Progenitor cell of endocrine pancreas (in vitro differentiated cells): ENCODE data around the gene TMEM37. TPM values are rescaled to one million over a fixed set of nuclear protein-coding genes. Genes with fewer than 3 reads are reported as not detected.

Experiments
- DNase-seq: peaks from one replicate; pipeline ENCODE4 v3.0.0; 2021; ENCODE audit warnings: low spot score; ENCODE audit not compliant: unreplicated experiment
- H3K27ac Mint-ChIP-seq: 2 replicates; pipeline ENCODE4 v1.8.0; 2021; ENCODE audit warnings: mild to moderate bottlenecking, moderate library complexity, mixed read lengths
- H3K27me3 Mint-ChIP-seq: 2 replicates; pipeline ENCODE4 v1.8.0; 2021; ENCODE audit warnings: mixed read lengths
- H3K36me3 Mint-ChIP-seq: 2 replicates; pipeline ENCODE4 v1.8.0; 2022; ENCODE audit warnings: mixed read lengths; ENCODE audit not compliant: insufficient read depth
- H3K4me1 Mint-ChIP-seq: 2 replicates; pipeline ENCODE4 v1.8.0; 2021; ENCODE audit warnings: low read depth, mixed read lengths
- H3K4me3 Mint-ChIP-seq: 2 replicates; pipeline ENCODE4 v1.8.0; 2021; ENCODE audit warnings: low read depth, mild to moderate bottlenecking, moderate library complexity, mixed read lengths
- H3K9me3 Mint-ChIP-seq: 2 replicates; pipeline ENCODE4 v1.8.0; 2021; ENCODE audit warnings: low read depth, mixed read lengths
- total RNA-seq: library from RNA; stranded (reverse); gene quantifications from 2 replicates; pipeline ENCODE4 v1.2.1, GENCODE V29; 2021
- TF ChIP-seq, protein P1 (sequence below): fragments of 200-600 bp; sonication (generic); IDR thresholded peaks from one replicate; pipeline ENCODE4 v1.5.0; 2021; ENCODE audit warnings: antibody characterized with exemption, mild to moderate bottlenecking; ENCODE audit not compliant: unreplicated experiment

TMEM37 gene
- total RNA-seq, 1 donor from 2014 or later, result 17.4 TPM

DNA sequence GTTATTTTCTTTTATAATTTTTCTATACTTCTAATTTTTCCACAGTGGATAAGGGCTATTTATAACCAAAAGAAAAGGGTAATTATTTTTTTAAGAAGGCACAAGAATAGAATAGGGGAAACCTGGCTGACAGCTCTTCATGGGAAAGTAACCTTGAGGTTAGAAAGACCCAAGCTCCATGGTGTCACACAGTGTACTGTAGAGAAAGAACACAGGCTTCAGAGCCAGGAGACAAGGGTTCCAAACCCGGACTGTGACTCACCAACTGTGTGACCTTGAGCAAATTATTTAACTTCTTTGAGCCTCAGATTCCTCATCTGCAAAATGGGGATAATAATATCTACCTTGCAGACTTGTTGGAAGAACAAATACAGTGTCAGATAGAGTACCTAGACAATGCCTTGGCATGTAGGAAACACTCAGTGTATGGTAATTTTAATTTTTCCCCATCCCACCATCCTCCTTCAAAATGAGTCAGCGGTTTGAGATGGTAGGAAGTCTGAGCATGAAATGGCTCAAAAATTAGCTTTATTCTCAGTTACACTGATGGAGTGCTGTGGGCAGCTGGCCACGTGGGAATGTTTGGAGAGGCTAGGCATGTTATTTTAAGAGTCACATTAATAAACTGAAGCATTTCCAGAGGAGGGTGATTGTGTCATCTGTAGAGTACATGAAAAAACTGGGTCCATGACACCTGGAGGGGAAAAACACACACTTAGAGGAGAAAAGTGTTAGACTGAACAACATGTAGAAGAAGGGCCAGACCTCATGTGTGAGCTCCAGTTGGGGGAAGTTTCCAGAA is 36.7 kb downstream of the TMEM37 start:
- H3K36me3 Mint-ChIP-seq, result no peaks in the 10 kb centered on the region
- DNase-seq, result no peak
- H3K9me3 Mint-ChIP-seq, result no peaks in the 10 kb centered on the region
- no peaks in the 10 kb centered on the region for H3K27me3 Mint-ChIP-seq
- no peak overlapping the region for H3K4me3 Mint-ChIP-seq
- TF ChIP-seq, protein P1, sequence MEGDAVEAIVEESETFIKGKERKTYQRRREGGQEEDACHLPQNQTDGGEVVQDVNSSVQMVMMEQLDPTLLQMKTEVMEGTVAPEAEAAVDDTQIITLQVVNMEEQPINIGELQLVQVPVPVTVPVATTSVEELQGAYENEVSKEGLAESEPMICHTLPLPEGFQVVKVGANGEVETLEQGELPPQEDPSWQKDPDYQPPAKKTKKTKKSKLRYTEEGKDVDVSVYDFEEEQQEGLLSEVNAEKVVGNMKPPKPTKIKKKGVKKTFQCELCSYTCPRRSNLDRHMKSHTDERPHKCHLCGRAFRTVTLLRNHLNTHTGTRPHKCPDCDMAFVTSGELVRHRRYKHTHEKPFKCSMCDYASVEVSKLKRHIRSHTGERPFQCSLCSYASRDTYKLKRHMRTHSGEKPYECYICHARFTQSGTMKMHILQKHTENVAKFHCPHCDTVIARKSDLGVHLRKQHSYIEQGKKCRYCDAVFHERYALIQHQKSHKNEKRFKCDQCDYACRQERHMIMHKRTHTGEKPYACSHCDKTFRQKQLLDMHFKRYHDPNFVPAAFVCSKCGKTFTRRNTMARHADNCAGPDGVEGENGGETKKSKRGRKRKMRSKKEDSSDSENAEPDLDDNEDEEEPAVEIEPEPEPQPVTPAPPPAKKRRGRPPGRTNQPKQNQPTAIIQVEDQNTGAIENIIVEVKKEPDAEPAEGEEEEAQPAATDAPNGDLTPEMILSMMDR, result no peak
- H3K4me1 Mint-ChIP-seq, result no peaks in the 10 kb centered on the region
- no peak overlapping the region for H3K27ac Mint-ChIP-seq

DNA sequence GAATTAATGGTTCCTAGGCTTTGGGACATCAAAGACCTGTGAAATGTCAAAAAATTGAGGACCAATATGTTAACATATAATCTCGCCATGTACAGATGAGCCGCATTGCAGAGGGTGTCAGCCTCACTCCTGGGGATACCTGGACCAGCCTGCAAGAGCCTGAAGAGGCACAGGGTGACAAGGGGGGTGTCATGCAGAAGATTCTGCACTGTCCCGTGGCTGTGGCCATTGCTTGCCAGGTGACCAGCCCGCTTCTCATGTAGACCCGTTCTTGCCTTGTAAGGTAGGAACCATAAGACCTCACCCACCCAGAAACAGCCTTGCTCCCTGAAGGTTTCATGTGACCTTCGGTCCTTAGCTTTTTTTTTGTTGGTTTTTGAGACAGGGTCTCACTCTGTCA is 37.5 kb downstream of the TMEM37 start:
- Mint-ChIP-seq H3K27me3 (no peaks in the 10 kb centered on the region), H3K4me1 (no peaks in the 10 kb centered on the region), H3K27ac (no peak overlapping the region), H3K4me3 (no peak overlapping the region), H3K9me3 (no peaks in the 10 kb centered on the region), H3K36me3 (no peaks in the 10 kb centered on the region)
- TF ChIP-seq, protein P1, result no peak
- DNase-seq, result no peak

DNA sequence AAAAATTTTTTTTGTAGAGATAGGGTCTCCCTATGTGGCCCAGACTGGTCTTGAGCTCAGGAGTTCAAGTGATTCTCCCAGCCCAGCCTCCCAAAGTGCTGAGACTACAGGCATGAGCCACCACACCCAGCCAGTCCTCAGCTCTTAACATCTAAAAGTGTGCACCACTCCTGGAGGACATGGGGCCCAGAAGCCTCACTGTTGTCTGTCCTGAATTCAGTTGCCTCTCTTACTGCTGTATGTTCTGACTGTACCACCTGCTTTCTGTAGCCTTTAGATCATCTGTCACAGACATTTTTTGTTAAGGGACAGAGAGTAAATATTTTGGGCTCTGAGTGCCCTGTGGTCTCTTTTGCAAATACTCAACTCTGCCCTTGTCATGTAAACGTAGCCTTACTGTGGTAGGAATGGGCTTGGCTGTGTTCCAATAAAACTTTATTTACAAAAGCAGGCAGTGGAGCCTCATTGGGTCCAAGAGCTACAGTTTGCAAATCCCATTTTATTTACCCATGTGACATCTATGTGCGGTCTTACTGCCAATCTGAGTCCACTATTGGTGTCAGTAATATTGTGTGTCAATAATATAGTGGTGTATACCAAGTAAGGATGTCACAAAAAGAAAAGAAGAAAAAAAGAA is 38.1 kb downstream of the TMEM37 start:
- Mint-ChIP-seq H3K4me3 (no peak overlapping the region), H3K4me1 (no peaks in the 10 kb centered on the region), H3K36me3 (no peaks in the 10 kb centered on the region), H3K27me3 (no peaks in the 10 kb centered on the region), H3K27ac (no peak overlapping the region), H3K9me3 (no peaks in the 10 kb centered on the region)
- TF ChIP-seq, protein P1, result no peak
- no peak for DNase-seq

DNA sequence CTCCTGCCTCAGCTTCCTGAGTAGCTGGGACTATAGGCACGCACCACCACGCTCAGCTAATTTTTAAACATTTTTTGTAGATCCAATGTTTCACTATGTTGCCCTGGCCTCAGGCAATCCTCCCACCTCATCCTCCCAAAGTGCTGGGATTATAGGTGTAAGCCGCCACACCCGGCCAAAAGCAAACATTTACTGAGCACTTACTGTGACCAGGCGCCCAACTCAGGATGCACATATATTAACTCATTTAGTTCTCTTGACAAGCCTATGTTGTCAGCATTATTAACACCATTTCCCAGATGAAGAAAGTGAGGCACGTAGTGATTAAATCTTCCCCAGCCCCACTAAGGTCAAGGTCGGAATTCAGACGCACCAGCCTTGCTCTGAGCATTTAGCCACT is 41.1 kb downstream of the TMEM37 start:
- TF ChIP-seq, protein P1, result no peak
- H3K36me3 Mint-ChIP-seq, result no peaks in the 10 kb centered on the region
- DNase-seq, result no peak
- H3K9me3 Mint-ChIP-seq, result no peaks in the 10 kb centered on the region
- peaks cover 5% of the 10 kb centered on the region for H3K4me1 Mint-ChIP-seq
- H3K27me3 Mint-ChIP-seq, result no peaks in the 10 kb centered on the region
- no peak overlapping the region for H3K27ac Mint-ChIP-seq
- H3K4me3 Mint-ChIP-seq, result no peak overlapping the region

DNA sequence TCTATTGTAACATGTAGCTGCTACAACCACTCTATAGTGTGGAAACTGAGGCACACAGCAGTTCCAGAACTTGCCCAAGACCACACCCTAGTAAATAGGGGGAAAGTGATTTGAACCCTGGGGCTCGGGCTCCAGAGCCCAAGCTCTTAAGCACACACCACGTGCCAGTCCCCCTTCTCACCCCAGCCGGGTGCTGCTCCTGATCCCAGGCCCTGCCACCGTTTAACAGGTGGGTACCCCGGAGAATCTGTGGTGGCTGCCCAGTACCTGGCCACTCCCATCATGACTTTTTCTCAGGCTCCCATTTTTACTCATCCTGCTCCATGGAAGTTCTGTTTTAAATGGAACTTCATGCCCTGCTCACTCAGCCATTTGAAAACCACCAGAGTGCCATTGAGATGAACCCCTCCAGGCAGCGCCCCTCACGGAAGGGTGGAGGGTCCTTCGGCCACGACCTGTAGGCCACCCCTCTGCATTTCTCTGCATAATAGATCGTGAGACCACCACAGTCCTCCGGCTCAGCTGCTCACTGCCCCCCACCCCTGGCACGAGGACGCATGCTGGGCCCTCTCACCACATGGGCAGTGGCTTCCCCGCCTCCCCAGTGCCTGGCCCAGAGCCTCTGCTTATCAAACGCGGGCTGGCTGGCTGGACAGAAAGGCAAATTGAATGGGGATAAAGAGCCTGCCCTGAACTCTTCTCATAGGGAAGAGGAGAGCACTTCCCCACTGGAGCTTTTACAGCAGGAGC is 42.1 kb downstream of the TMEM37 start:
- DNase-seq, result no peak
- no peaks in the 10 kb centered on the region for H3K36me3 Mint-ChIP-seq
- H3K27ac Mint-ChIP-seq, result no peak overlapping the region
- no peak overlapping the region for H3K4me3 Mint-ChIP-seq
- no peaks in the 10 kb centered on the region for H3K9me3 Mint-ChIP-seq
- TF ChIP-seq, protein P1, result no peak
- H3K4me1 Mint-ChIP-seq, result peaks cover 7% of the 10 kb centered on the region
- no peaks in the 10 kb centered on the region for H3K27me3 Mint-ChIP-seq
